Measurements from ENCODE around the gene APOBEC3B. TPM values are rescaled to one million over a fixed set of nuclear protein-coding genes. Genes with fewer than 3 reads are reported as not detected.
"Not testable (repeated sequence)": the region's sequence is repeated elsewhere in the genome, so short reads cannot be mapped to it uniquely, and the experiment has no call there.

Gene APOBEC3B
- polyA plus RNA-seq, 1 donor from 2014 or later: not detected

- no peak overlapping the region for H3K9ac ChIP-seq (ENCODE audit: low read length)
Measured at GRCh38 chr22:38943882-38944281, 38.3 kb upstream of the APOBEC3B start.

DNA sequence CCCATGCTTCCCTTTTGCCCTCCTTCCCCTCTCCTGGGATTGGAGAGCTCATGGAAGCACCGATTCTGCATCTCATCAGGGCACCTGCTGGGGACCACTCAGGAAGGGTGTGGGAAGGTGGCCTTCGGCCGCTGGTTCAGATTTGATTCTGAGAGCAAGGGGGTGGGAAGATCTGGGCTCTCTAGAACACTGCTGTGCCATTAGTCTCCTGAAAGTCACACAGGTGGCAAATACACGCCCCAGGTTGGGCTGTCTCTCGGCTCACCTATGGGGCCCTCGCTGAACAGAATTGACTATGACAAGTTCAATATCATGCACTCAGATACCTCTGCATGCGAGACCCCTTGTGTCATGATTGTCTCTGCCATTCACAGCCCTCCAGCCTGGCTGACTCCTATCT, 37.5 kb upstream of the APOBEC3B start:
- H3K79me2 ChIP-seq (replicated peaks; ENCODE audit: insufficient read depth, low read length): no peaks in the 10 kb centered on the region
- H3K27me3 ChIP-seq (ENCODE audit: insufficient read depth, low read depth, low read length): no peaks in the 10 kb centered on the region
- no peaks in the 10 kb centered on the region for H3K9me3 ChIP-seq (ENCODE audit: low read length)
- no peaks in the 10 kb centered on the region for H3K9me2 ChIP-seq (ENCODE audit: insufficient read depth, low read length)
- no peak overlapping the region for H3K4me2 ChIP-seq (ENCODE audit: low read length)
- TF ChIP-seq, protein P1, sequence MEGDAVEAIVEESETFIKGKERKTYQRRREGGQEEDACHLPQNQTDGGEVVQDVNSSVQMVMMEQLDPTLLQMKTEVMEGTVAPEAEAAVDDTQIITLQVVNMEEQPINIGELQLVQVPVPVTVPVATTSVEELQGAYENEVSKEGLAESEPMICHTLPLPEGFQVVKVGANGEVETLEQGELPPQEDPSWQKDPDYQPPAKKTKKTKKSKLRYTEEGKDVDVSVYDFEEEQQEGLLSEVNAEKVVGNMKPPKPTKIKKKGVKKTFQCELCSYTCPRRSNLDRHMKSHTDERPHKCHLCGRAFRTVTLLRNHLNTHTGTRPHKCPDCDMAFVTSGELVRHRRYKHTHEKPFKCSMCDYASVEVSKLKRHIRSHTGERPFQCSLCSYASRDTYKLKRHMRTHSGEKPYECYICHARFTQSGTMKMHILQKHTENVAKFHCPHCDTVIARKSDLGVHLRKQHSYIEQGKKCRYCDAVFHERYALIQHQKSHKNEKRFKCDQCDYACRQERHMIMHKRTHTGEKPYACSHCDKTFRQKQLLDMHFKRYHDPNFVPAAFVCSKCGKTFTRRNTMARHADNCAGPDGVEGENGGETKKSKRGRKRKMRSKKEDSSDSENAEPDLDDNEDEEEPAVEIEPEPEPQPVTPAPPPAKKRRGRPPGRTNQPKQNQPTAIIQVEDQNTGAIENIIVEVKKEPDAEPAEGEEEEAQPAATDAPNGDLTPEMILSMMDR (IDR thresholded peaks at IDR 0.05; ENCODE audit: poor library complexity, severe bottlenecking): no peak
- TF ChIP-seq TAF1 (IDR thresholded peaks at IDR 0.05; ENCODE audit: low read depth): no peak
- TF ChIP-seq POLR2AphosphoS5 (IDR thresholded peaks at IDR 0.05): no peak
- TF ChIP-seq SMC3 (conservative IDR thresholded peaks at IDR 0.05; ENCODE audit: poor library complexity): no peak
- no peak for TF ChIP-seq RAD21 (conservative IDR thresholded peaks at IDR 0.05)
- TF ChIP-seq EZH2 (IDR thresholded peaks at IDR 0.05; ENCODE audit: borderline replicate concordance, insufficient read depth, low read length, poor library complexity, severe bottlenecking): no peak
- TF ChIP-seq EP300 (conservative IDR thresholded peaks at IDR 0.05; ENCODE audit: poor library complexity, severe bottlenecking): no peak
- no peak overlapping the region for H3K9ac ChIP-seq (ENCODE audit: low read length)
- H3K27ac ChIP-seq (ENCODE audit: low read length): no peak overlapping the region
- H3K4me3 ChIP-seq (ENCODE audit: low read length): no peak overlapping the region
- H3K36me3 ChIP-seq (ENCODE audit: insufficient read depth, low read length): no peaks in the 10 kb centered on the region
- H2AFZ ChIP-seq (ENCODE audit: low read depth, low read length): no peak overlapping the region
- no peaks in the 10 kb centered on the region for H3F3A ChIP-seq (ENCODE audit: insufficient read depth, low read length, poor library complexity, severe bottlenecking)
- H4K20me1 ChIP-seq (ENCODE audit: insufficient read depth): no peaks in the 10 kb centered on the region

More at GRCh38 chr22:38943882-38944281, 38.3 kb upstream of the APOBEC3B start:
- no peaks in the 10 kb centered on the region for H3K9me2 ChIP-seq (ENCODE audit: insufficient read depth, low read length)
- no peaks in the 10 kb centered on the region for H3K79me2 ChIP-seq (replicated peaks; ENCODE audit: insufficient read depth, low read length)
- H3K27me3 ChIP-seq (ENCODE audit: insufficient read depth, low read depth, low read length): no peaks in the 10 kb centered on the region
- no peak for TF ChIP-seq SMC3 (conservative IDR thresholded peaks at IDR 0.05; ENCODE audit: poor library complexity)
- no peak for TF ChIP-seq TAF1 (IDR thresholded peaks at IDR 0.05; ENCODE audit: low read depth)
- no peak for TF ChIP-seq MXI1 (conservative IDR thresholded peaks at IDR 0.05; ENCODE audit: poor library complexity, severe bottlenecking)
- no peak for TF ChIP-seq RAD21 (conservative IDR thresholded peaks at IDR 0.05)
- no peak for TF ChIP-seq POLR2AphosphoS5 (IDR thresholded peaks at IDR 0.05)
- TF ChIP-seq, protein P1 (IDR thresholded peaks at IDR 0.05; ENCODE audit: poor library complexity, severe bottlenecking): no peak
- TF ChIP-seq REST (IDR thresholded peaks at IDR 0.05; ENCODE audit: borderline replicate concordance): no peak
- TF ChIP-seq EZH2 (IDR thresholded peaks at IDR 0.05; ENCODE audit: borderline replicate concordance, insufficient read depth, low read length, poor library complexity, severe bottlenecking): no peak
- no peak for TF ChIP-seq EP300 (conservative IDR thresholded peaks at IDR 0.05; ENCODE audit: poor library complexity, severe bottlenecking)
- no peak overlapping the region for H3K27ac ChIP-seq (ENCODE audit: low read length)
- no peaks in the 10 kb centered on the region for H3K36me3 ChIP-seq (ENCODE audit: insufficient read depth, low read length)
- no peaks in the 10 kb centered on the region for H3K9me3 ChIP-seq (ENCODE audit: low read length)
- no peak overlapping the region for H3K4me3 ChIP-seq (ENCODE audit: low read length)
- H2AFZ ChIP-seq (ENCODE audit: low read depth, low read length): no peak overlapping the region
- no peaks in the 10 kb centered on the region for H3F3A ChIP-seq (ENCODE audit: insufficient read depth, low read length, poor library complexity, severe bottlenecking)
- no peak overlapping the region for H3K4me2 ChIP-seq (ENCODE audit: low read length)
- no peaks in the 10 kb centered on the region for H4K20me1 ChIP-seq (ENCODE audit: insufficient read depth)

DNA sequence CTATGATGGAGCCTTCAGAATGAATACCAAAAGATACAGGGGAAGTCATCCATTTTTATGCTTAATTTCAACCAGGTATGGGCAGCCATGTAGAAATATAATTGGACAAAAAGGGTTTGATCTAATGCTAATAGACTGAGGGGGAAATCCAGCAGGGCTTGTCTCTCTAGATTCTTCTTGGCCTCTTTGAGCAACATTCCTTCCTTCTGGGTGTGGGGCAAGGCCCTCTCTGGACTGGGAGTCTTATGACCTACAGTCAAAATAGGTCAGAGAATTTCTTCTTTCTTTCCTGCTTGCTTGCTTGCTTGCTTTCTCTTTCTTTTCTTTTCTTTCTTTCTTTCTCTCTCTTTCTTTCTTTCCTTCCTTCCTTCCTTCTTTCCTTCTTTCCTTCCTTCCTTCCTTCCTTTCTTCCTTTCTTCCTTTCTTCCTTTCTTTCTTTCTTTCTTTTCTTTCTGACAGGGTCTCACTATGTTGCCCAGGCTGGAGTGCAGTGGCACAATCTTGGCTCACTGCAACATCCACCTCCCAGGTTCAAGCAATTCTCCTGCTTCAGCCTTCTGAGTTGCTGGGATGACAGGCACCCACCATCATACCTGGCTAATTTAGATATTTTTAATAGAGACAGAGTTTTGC, 36.3 kb upstream of the APOBEC3B start:
- not testable (repeated sequence) for H3K4me3 ChIP-seq (ENCODE audit: low read length); H2AFZ ChIP-seq (ENCODE audit: low read depth, low read length); H3K36me3 ChIP-seq (ENCODE audit: insufficient read depth, low read length); H3K27me3 ChIP-seq (ENCODE audit: insufficient read depth, low read depth, low read length); H3K9me2 ChIP-seq (ENCODE audit: insufficient read depth, low read length); H3K79me2 ChIP-seq (replicated peaks; ENCODE audit: insufficient read depth, low read length); H3K27ac ChIP-seq (ENCODE audit: low read length); H3K9me3 ChIP-seq (ENCODE audit: low read length); H4K20me1 ChIP-seq (ENCODE audit: insufficient read depth); H3K9ac ChIP-seq (ENCODE audit: low read length); H3F3A ChIP-seq (ENCODE audit: insufficient read depth, low read length, poor library complexity, severe bottlenecking); H3K4me2 ChIP-seq (ENCODE audit: low read length)

Data from neural cell (in vitro differentiated cells).